Panc1 (cell line): ENCODE data around the gene CAMSAP3.

Experiments used
- POLR2AphosphoS5 ChIP-seq: IDR thresholded peaks from 2 replicates; pipeline ENCODE4 v1.6.1; 2012; ENCODE audit warnings: mild to moderate bottlenecking, low read depth, low read length, moderate library complexity
- SIN3A ChIP-seq: IDR thresholded peaks from 2 replicates; pipeline ENCODE4 v1.6.1; 2012; ENCODE audit warnings: low read depth, mild to moderate bottlenecking, low read length, moderate library complexity, borderline replicate concordance; ENCODE audit not compliant: insufficient read depth
- TF ChIP-seq, protein P1 (sequence below): fragments of 450-650 bp; IDR thresholded peaks from 2 replicates; pipeline ENCODE4 v1.5.1; 2017; ENCODE audit warnings: mild to moderate bottlenecking

DNA sequence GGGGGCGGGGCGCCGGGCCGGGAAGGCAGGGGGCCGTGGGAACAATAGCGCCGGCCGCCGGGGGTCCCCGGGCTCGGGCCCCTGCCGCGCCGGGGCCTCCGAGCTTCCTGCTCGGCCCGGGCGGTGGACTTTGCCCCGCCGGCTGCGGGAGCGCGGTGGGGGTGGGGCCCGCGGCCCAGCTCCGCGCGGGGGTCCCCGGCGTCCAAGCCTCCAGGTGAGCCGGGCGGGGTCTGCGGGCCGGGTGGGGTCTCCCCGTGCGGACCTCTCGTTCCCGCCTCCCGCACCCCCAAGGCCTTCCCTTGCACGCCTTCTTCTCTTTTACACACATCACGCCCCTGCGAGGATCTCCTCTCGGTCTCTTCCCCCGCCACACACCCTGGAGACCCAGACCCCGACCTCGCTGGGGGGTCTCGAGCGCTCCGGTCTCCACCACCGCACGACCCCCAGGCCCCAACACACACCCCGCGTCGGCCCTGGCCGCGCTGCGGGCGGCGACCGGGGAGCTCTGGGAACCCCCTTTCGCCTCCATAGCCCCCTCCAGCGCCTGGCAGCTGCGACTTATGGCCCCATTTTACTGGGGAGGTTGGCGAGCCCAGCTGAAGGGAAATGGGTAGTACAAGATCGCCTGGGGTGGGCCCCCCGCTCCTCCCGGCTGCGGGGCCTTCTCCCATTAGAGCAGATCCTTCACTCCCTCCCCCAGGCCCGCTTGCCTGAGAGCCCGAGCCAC is 711 bp downstream of the CAMSAP3 start:
- TF ChIP-seq, protein P1, sequence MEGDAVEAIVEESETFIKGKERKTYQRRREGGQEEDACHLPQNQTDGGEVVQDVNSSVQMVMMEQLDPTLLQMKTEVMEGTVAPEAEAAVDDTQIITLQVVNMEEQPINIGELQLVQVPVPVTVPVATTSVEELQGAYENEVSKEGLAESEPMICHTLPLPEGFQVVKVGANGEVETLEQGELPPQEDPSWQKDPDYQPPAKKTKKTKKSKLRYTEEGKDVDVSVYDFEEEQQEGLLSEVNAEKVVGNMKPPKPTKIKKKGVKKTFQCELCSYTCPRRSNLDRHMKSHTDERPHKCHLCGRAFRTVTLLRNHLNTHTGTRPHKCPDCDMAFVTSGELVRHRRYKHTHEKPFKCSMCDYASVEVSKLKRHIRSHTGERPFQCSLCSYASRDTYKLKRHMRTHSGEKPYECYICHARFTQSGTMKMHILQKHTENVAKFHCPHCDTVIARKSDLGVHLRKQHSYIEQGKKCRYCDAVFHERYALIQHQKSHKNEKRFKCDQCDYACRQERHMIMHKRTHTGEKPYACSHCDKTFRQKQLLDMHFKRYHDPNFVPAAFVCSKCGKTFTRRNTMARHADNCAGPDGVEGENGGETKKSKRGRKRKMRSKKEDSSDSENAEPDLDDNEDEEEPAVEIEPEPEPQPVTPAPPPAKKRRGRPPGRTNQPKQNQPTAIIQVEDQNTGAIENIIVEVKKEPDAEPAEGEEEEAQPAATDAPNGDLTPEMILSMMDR = no peak
- no peak for TF ChIP-seq POLR2AphosphoS5
- TF ChIP-seq SIN3A = no peak
